Body of pancreas (tissue), 4 donors: ENCODE data around the gene TRMT44.

Source experiments
- POLR2A ChIP-seq, 3 donors: fragments of 450-650 bp; IDR thresholded peaks; one replicate each; pipeline ENCODE4 v1.6.1; 2016; ENCODE audit warnings: antibody characterized with exemption in 3 of 3, mild to moderate bottlenecking in 2 of 3
- TF ChIP-seq, protein P1 (sequence below), 7 experiments: fragments of 450-650 bp in 4 of 7; fragments of 200-600 bp in 3 of 7; sonication (generic) in 3 of 7; IDR thresholded peaks; one replicate each; pipeline ENCODE4 v1.5.1; 2016 to 2019; ENCODE audit warnings: antibody characterized with exemption in 7 of 7

DNA sequence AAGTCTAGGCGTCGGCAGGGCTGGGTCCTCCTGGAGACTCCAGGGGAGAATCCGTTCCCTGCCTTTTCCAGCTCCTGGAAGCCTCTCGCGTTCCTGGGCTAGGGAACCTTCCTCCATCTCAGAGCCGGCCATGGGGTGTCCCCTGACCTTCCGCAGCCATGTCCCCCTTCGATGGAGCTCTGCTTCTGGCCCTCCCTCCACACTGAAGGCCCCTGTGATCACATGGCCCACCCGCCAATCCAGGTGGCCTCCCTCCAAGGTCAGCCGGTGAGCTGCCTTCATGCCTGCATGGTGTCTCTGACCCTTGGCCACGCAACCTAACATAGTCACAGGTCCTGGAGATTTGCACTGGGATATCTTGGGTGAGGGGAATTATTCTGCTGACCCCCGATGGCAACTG, 69.6 kb downstream of the TRMT44 start:
- no peak for TF ChIP-seq POLR2A (IDR thresholded peaks at IDR 0.05)
- TF ChIP-seq, protein P1, sequence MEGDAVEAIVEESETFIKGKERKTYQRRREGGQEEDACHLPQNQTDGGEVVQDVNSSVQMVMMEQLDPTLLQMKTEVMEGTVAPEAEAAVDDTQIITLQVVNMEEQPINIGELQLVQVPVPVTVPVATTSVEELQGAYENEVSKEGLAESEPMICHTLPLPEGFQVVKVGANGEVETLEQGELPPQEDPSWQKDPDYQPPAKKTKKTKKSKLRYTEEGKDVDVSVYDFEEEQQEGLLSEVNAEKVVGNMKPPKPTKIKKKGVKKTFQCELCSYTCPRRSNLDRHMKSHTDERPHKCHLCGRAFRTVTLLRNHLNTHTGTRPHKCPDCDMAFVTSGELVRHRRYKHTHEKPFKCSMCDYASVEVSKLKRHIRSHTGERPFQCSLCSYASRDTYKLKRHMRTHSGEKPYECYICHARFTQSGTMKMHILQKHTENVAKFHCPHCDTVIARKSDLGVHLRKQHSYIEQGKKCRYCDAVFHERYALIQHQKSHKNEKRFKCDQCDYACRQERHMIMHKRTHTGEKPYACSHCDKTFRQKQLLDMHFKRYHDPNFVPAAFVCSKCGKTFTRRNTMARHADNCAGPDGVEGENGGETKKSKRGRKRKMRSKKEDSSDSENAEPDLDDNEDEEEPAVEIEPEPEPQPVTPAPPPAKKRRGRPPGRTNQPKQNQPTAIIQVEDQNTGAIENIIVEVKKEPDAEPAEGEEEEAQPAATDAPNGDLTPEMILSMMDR (IDR thresholded peaks at IDR 0.05): no peak
